Panc1 (cell line): ENCODE results near the gene TMEM92.

Source experiments
- POLR2AphosphoS5 ChIP-seq: IDR thresholded peaks from 2 replicates; pipeline ENCODE4 v1.6.1; 2012; ENCODE audit warnings: mild to moderate bottlenecking, low read depth, low read length, moderate library complexity
- SIN3A ChIP-seq: IDR thresholded peaks from 2 replicates; pipeline ENCODE4 v1.6.1; 2012; ENCODE audit warnings: low read depth, mild to moderate bottlenecking, low read length, moderate library complexity, borderline replicate concordance; ENCODE audit not compliant: insufficient read depth
- TF ChIP-seq, protein P1 (sequence below): fragments of 450-650 bp; IDR thresholded peaks from 2 replicates; pipeline ENCODE4 v1.5.1; 2017; ENCODE audit warnings: mild to moderate bottlenecking

DNA sequence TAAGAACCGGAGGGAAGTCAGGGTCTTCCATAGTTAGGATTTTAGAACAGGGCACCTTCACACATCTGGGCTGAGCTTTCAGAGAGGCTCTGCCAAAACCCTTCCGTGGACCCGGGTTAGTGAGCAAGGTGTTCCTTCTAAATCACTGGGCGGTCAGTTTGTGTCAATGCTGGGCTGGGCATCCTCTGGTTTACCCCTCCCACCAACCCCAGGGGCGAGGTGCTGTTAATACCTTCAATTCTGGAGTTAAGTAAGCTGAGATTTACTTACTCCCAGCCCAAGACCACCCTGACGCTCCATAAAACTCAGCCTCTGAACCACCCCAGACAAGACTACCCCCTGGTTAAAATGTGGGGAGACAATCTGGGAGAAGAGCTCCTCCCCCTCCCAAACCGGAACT lies 1.0 kb downstream of the TMEM92 start:
- TF ChIP-seq, protein P1, sequence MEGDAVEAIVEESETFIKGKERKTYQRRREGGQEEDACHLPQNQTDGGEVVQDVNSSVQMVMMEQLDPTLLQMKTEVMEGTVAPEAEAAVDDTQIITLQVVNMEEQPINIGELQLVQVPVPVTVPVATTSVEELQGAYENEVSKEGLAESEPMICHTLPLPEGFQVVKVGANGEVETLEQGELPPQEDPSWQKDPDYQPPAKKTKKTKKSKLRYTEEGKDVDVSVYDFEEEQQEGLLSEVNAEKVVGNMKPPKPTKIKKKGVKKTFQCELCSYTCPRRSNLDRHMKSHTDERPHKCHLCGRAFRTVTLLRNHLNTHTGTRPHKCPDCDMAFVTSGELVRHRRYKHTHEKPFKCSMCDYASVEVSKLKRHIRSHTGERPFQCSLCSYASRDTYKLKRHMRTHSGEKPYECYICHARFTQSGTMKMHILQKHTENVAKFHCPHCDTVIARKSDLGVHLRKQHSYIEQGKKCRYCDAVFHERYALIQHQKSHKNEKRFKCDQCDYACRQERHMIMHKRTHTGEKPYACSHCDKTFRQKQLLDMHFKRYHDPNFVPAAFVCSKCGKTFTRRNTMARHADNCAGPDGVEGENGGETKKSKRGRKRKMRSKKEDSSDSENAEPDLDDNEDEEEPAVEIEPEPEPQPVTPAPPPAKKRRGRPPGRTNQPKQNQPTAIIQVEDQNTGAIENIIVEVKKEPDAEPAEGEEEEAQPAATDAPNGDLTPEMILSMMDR: no peak
- no peak for TF ChIP-seq SIN3A
- TF ChIP-seq POLR2AphosphoS5: no peak
